GM19043 (cell line): Measurements from ENCODE around the gene CPPED1.

Experiments used
- ATAC-seq: cut with Tn5 transposase; IDR thresholded peaks from one replicate; pipeline ENCODE4 v1.9.1; 2021; ENCODE audit warnings: low read depth; ENCODE audit not compliant: unreplicated experiment

The CPPED1 gene

GRCh38 chr16:12653820-12654392 lies 149.8 kb downstream of the CPPED1 start:
- ATAC-seq: no peak

- ATAC-seq: no peak
Measured at GRCh38 chr16:12652924-12653323, 150.8 kb downstream of the CPPED1 start.

- ATAC-seq: no peak
Measured at GRCh38 chr16:12651765-12652512, 151.7 kb downstream of the CPPED1 start.

GRCh38 chr16:12649356-12649755 lies 154.3 kb downstream of the CPPED1 start:
- ATAC-seq: no peak

- no peak for ATAC-seq
Measured at GRCh38 chr16:12646490-12647274, 157.0 kb downstream of the CPPED1 start.

GRCh38 chr16:12646098-12646489 lies 157.6 kb downstream of the CPPED1 start:
- no peak for ATAC-seq

GRCh38 chr16:12643034-12643455 lies 160.6 kb downstream of the CPPED1 start:
- ATAC-seq: no peak

- ATAC-seq: no peak
Measured at GRCh38 chr16:12639044-12639443, 164.6 kb downstream of the CPPED1 start.

GRCh38 chr16:12637002-12637401 lies 166.7 kb downstream of the CPPED1 start:
- no peak for ATAC-seq

GRCh38 chr16:12629271-12629670 lies 174.4 kb downstream of the CPPED1 start:
- no peak for ATAC-seq

GRCh38 chr16:12628536-12628935 lies 175.2 kb downstream of the CPPED1 start:
- ATAC-seq: no peak

- no peak for ATAC-seq
Measured at GRCh38 chr16:12627394-12627793, 176.3 kb downstream of the CPPED1 start.

GRCh38 chr16:12626411-12626810 lies 177.3 kb downstream of the CPPED1 start:
- ATAC-seq: no peak

- ATAC-seq: no peak
Measured at GRCh38 chr16:12625716-12626115, 178.0 kb downstream of the CPPED1 start.

- no peak for ATAC-seq
Measured at GRCh38 chr16:12625068-12625467, 178.6 kb downstream of the CPPED1 start.

GRCh38 chr16:12620150-12620549 lies 183.5 kb downstream of the CPPED1 start:
- ATAC-seq: no peak

- ATAC-seq: no peak
Measured at GRCh38 chr16:12618515-12618914, 185.2 kb downstream of the CPPED1 start.

- no peak for ATAC-seq
Measured at GRCh38 chr16:12617401-12617819, 186.3 kb downstream of the CPPED1 start.

GRCh38 chr16:12614662-12615278 lies 188.9 kb downstream of the CPPED1 start:
- ATAC-seq: no peak

- no peak for ATAC-seq
Measured at GRCh38 chr16:12613992-12614661, 189.6 kb downstream of the CPPED1 start.
